Lung microvascular endothelial cell (primary cell): ENCODE data around the gene URM1. TPM values are rescaled to one million over a fixed set of nuclear protein-coding genes. Genes with fewer than 3 reads are reported as not detected.
A peak's percentile ranks its signal among the peaks of the same experiment; 100 is the strongest.

Experiments used
- DNase-seq, 2 donors: peaks; one replicate each; pipeline versions ENCODE4 v3.0.0 to v3.0.0-alpha.2; 2010; ENCODE audit warnings: low read depth in 2 of 2
- total RNA-seq: library from RNA; depleted of rRNA; stranded (reverse); fragments of >200 nt; gene quantifications from 2 replicates; pipeline ENCODE4 v1.2.1, GENCODE V29; 2014

Gene URM1
- total RNA-seq, 1 donor from 2014 or later, result 46.4 TPM

GRCh38 chr9:128428644-128429512, 57.7 kb downstream of the URM1 start:
- DNase-seq, result peak; percentile 81 to 85

GRCh38 chr9:128429513-128430086, 58.4 kb downstream of the URM1 start:
- DNase-seq, result no peak

- no peak for DNase-seq
Observed at GRCh38 chr9:128431207-128431606, 60.0 kb downstream of the URM1 start.

GRCh38 chr9:128434340-128434739, 63.2 kb downstream of the URM1 start:
- no peak for DNase-seq

GRCh38 chr9:128435611-128436010, 64.4 kb downstream of the URM1 start:
- no peak for DNase-seq

- peak; percentile 85 to 92 for DNase-seq
Observed at GRCh38 chr9:128438343-128439109, 67.4 kb downstream of the URM1 start.

- DNase-seq, result no peak
Observed at GRCh38 chr9:128439273-128439672, 68.1 kb downstream of the URM1 start.

Other genes starting within 250 kb of the URM1 start
- gene PTGES2, start 243.6 kb upstream of the URM1 start, total RNA-seq, result 62.5 and 67.8 TPM in 2 replicates
- gene LCN2, start 221.9 kb upstream of the URM1 start, total RNA-seq, result not detected in 2 replicates
- 31.8 and 48.2 TPM in 2 replicates for gene BBLN, start 211.1 kb upstream of the URM1 start, total RNA-seq
- gene CIZ1, start 179.8 kb upstream of the URM1 start, total RNA-seq, result 9.4 and 12.3 TPM in 2 replicates
- 0.40 and 0.44 TPM in 2 replicates for gene DNM1, start 168.0 kb upstream of the URM1 start, total RNA-seq
- 32.9 and 49.6 TPM in 2 replicates for gene GOLGA2, start 95.4 kb upstream of the URM1 start, total RNA-seq
- gene SWI5, start 95.1 kb upstream of the URM1 start, total RNA-seq, result 17.5 and 19.6 TPM in 2 replicates
- gene TRUB2, start 48.9 kb upstream of the URM1 start, total RNA-seq, result 22.4 and 26.2 TPM in 2 replicates
- gene COQ4, start 48.5 kb upstream of the URM1 start, total RNA-seq, result 18.7 and 26.0 TPM in 2 replicates
- gene SLC27A4, start 30.8 kb upstream of the URM1 start, total RNA-seq, result 18.5 and 46.8 TPM in 2 replicates
- 16.1 and 19.0 TPM in 2 replicates for gene CERCAM, start 49.5 kb downstream of the URM1 start, total RNA-seq
- gene ODF2, start 84.6 kb downstream of the URM1 start, total RNA-seq, result 20.5 and 25.4 TPM in 2 replicates
- gene GLE1, start 133.3 kb downstream of the URM1 start, total RNA-seq, result 8.5 and 10.9 TPM in 2 replicates
- 412 and 449 TPM in 2 replicates for gene SPTAN1, start 181.2 kb downstream of the URM1 start, total RNA-seq